NB4 (cell line): ENCODE measurements around the gene MICALL1.

Source experiments
- CTCF ChIP-seq: IDR thresholded peaks from one replicate; pipeline ENCODE4 v1.5.1; 2012; ENCODE audit warnings: low read depth, low read length
- MAX ChIP-seq: IDR thresholded peaks from 2 replicates; pipeline ENCODE4 v1.6.1; 2011; ENCODE audit warnings: low read depth, low read length
- POLR2A ChIP-seq: IDR thresholded peaks from 2 replicates; pipeline ENCODE4 v1.6.1; 2011; ENCODE audit warnings: mild to moderate bottlenecking; ENCODE audit not compliant: insufficient read length; ENCODE audit errors: extremely low read depth

- TF ChIP-seq CTCF (no peak), POLR2A (no peak), MAX (no peak)
Measured at GRCh38 chr22:37973271-37974170, 67.4 kb downstream of the MICALL1 start.
